H1 (cell line): ENCODE data around the gene RPS19.
"Not testable (repeated sequence)": the region's sequence is repeated elsewhere in the genome, so short reads cannot be mapped to it uniquely, and the experiment has no call there.

Experiments used
- EZH2 ChIP-seq: fragments of 200-600 bp; sonication (generic); IDR thresholded peaks from 2 replicates; pipeline ENCODE4 v1.7.1; 2012; ENCODE audit warnings: low read depth, mild to moderate bottlenecking, moderate library complexity, low read length, inconsistent platforms; ENCODE audit not compliant: severe bottlenecking
- JUND ChIP-seq: IDR thresholded peaks from 2 replicates; pipeline ENCODE4 v1.6.1; 2011; ENCODE audit warnings: mild to moderate bottlenecking, improper control_type of control experiment, low read length
- KDM1A ChIP-seq: fragments of 200-600, 300-600 bp; sonication (generic); IDR thresholded peaks from 2 replicates; pipeline ENCODE4 v1.7.1; 2016; ENCODE audit warnings: mild to moderate bottlenecking, low read length, borderline replicate concordance
- KDM5A ChIP-seq: fragments of 200-600 bp; IDR thresholded peaks from 2 replicates; pipeline ENCODE4 v1.7.1; 2012; ENCODE audit warnings: mild to moderate bottlenecking, low read length, inconsistent platforms, mixed read lengths
- POLR2A ChIP-seq, 2 experiments: IDR thresholded peaks; 1 replicate in 1 of 2; 2 replicates in 1 of 2; pipeline ENCODE4 v1.6.1; 2011; ENCODE audit warnings: low read depth in 2 of 2, low read length in 2 of 2, mild to moderate bottlenecking in 2 of 2; ENCODE audit errors: control extremely low read depth in 1 of 2
- POLR2AphosphoS5 ChIP-seq: IDR thresholded peaks from 2 replicates; pipeline ENCODE4 v1.6.1; 2011; ENCODE audit warnings: low read depth, low read length
- RBBP5 ChIP-seq: IDR thresholded peaks from 2 replicates; pipeline ENCODE4 v1.7.1; 2012; ENCODE audit warnings: low read depth, mild to moderate bottlenecking, inconsistent platforms, low read length, moderate library complexity, borderline replicate concordance
- RXRA ChIP-seq: IDR thresholded peaks from 2 replicates; pipeline ENCODE4 v1.6.1; 2011; ENCODE audit warnings: low read depth, mild to moderate bottlenecking, low read length, moderate library complexity; ENCODE audit not compliant: insufficient read depth
- SAP30 ChIP-seq: fragments of 300-600 bp; sonication (generic); IDR thresholded peaks from 2 replicates; pipeline ENCODE4 v1.7.1; 2012; ENCODE audit warnings: low read length, moderate library complexity, mild to moderate bottlenecking, inconsistent platforms; ENCODE audit not compliant: insufficient read depth, insufficient replicate concordance
- SRF ChIP-seq: IDR thresholded peaks from 2 replicates; pipeline ENCODE4 v1.6.1; 2011; ENCODE audit warnings: mild to moderate bottlenecking, low read depth, low read length, moderate library complexity
- YY1 ChIP-seq: IDR thresholded peaks from 2 replicates; pipeline ENCODE4 v1.6.1; 2011; ENCODE audit warnings: low read depth, mild to moderate bottlenecking, low read length
- TF ChIP-seq, protein P1 (sequence below), 3 experiments: IDR thresholded peaks; 1 replicate in 2 of 3; 2 replicates in 1 of 3; pipeline versions ENCODE4 v1.5.1 to v1.6.1; 2011; ENCODE audit warnings: low read length in 3 of 3, mild to moderate bottlenecking in 3 of 3, inconsistent platforms in 2 of 3, low read depth in 1 of 3, moderate library complexity in 1 of 3; ENCODE audit not compliant: insufficient read depth in 1 of 3; ENCODE audit errors: control extremely low read depth in 1 of 3

DNA sequence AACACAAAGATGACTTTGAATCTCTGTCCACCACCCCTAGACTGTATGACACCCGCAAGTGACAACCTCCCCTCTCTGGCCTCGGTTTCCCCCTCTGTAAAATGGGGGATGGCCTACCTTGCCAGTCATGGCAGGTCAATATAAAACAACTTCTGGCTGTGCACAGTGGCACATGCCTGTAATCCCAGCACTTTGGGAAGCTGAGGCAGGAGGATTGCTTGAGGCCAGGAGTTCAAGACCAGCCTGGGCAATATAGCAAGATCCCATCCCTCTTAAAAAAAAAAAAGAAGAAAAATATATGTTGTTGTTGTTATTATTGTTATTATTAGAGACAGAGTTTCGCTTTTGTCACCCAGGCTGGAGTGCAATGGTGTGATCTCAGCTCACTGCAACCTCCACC is 15.9 kb downstream of the RPS19 start:
- TF ChIP-seq SRF; JUND; KDM5A; POLR2A (IDR thresholded peaks at IDR 0.05; ENCODE audit: control extremely low read depth in 1 of 2, low read depth in 2 of 2, low read length in 2 of 2); RBBP5; POLR2AphosphoS5; EZH2; RXRA; KDM1A; SAP30; YY1: not testable (repeated sequence)
- TF ChIP-seq, protein P1, sequence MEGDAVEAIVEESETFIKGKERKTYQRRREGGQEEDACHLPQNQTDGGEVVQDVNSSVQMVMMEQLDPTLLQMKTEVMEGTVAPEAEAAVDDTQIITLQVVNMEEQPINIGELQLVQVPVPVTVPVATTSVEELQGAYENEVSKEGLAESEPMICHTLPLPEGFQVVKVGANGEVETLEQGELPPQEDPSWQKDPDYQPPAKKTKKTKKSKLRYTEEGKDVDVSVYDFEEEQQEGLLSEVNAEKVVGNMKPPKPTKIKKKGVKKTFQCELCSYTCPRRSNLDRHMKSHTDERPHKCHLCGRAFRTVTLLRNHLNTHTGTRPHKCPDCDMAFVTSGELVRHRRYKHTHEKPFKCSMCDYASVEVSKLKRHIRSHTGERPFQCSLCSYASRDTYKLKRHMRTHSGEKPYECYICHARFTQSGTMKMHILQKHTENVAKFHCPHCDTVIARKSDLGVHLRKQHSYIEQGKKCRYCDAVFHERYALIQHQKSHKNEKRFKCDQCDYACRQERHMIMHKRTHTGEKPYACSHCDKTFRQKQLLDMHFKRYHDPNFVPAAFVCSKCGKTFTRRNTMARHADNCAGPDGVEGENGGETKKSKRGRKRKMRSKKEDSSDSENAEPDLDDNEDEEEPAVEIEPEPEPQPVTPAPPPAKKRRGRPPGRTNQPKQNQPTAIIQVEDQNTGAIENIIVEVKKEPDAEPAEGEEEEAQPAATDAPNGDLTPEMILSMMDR (IDR thresholded peaks at IDR 0.05; ENCODE audit: control extremely low read depth in 1 of 3, insufficient read depth in 1 of 3, low read depth in 1 of 3, low read length in 3 of 3): not testable (repeated sequence)
